ENCODE measurements around the gene CACNG6.
"Not testable (repeated sequence)": the region's sequence is repeated elsewhere in the genome, so short reads cannot be mapped to it uniquely, and the experiment has no call there.

Gene CACNG6

DNA sequence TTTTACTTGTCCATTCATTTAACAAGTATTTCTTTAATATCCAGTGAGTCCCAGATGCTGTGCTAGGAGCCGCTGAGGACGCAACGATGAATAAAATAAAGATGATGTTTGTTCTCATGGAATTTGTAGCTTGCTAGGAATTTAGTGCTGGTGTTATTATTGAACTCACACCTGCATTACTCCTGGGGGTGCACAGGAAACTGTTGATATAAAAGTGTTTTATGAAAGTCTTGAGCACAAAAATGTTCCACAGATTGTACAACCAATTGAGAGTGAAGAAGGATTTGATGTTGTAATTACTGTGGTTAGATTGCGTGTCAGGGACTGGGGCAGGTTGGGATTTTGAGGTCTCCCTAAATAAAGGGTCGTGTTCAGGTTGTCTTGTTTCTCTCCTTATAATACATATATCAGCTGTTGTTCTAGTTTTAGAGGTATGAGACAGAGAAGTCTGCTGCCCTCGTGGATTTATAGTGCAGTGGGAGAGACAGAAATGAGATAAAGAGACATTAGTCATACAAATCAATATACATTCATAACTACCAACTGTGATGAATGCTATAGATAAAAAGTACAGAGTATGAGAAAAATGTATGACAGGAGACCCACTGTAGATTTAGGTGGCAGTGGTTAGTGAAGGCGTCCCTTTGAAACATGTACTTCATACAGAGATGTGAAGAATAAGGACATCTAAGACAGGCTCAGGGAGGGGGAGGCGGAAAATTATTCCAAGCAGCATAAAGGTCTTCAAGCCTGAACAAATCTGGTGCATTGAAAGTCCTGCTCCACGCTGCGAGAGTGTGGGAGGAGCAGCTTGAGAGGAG lies 11.3 kb downstream of the CACNG6 start:
- DNase-seq (ENCODE audit: low spot score), result no peak

DNA sequence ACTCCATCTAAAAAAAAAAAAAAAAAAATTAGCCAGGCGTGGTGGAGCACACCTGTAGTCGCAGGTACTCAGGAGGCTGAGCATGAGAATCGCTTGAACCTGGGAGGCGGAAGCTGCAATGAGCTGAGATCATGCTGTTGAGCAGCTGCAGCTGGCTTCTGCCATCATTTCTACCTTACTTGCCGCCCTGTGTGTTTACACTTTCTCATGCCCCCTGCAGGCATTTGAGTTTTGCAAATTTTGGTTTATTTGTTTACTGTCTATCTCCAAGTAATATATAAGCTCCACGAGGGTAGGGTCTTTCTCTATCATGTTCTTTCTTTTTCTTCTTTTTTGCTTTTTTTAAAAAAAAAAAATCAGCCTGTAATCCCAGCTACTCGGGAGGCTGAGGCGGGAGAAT lies 18.0 kb downstream of the CACNG6 start:
- DNase-seq (ENCODE audit: low spot score), result no peak

DNA sequence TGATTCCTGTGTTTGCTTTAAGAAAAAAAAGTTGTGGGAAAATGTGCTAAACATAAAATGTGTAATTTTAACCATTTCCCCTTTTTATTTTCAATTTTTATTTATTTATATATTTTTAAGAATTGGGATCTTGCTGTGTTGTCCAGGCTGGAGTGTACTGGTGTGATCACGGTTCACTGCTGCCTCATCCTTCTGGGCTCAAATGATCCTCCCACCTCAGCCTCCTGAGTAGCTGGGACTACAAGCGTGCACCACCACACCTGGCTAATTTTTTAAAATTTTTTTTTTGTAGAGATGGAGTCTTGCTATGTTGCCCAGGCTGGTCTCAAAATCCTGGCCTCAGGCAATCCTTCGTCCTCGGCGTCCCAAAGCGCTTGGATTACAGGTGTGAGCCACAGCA lies 19.0 kb downstream of the CACNG6 start:
- no peak for DNase-seq (ENCODE audit: low spot score)

DNA sequence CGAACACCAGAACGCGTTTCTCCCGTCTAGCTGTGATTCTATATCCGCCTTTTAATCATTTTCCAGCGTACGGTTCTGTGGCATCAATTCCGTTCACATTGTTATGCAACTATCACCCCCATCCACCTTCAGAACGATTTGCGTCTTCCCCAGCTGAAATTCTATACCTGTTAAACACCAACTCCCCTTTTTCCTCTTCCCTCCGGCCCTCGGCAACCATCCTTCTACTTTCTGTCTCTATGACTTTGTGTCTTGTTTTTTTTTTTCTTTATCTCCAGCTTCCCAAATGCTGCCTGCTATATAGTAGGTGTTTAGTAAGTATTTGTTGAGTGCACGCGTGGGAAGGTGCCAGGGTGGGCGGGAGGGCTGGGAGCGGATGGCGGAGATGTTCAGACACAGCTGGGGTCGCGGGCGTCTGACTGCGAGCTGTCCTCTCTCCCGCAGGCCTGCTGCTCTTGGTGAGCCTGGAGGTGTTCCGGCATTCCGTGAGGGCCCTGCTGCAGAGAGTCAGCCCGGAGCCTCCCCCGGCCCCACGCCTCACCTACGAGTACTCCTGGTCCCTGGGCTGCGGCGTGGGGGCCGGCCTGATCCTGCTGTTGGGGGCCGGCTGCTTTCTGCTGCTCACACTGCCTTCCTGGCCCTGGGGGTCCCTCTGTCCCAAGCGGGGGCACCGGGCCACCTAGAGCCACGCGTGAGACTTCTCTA lies 20.2 kb downstream of the CACNG6 start:
- DNase-seq (ENCODE audit: low spot score), result no peak

DNA sequence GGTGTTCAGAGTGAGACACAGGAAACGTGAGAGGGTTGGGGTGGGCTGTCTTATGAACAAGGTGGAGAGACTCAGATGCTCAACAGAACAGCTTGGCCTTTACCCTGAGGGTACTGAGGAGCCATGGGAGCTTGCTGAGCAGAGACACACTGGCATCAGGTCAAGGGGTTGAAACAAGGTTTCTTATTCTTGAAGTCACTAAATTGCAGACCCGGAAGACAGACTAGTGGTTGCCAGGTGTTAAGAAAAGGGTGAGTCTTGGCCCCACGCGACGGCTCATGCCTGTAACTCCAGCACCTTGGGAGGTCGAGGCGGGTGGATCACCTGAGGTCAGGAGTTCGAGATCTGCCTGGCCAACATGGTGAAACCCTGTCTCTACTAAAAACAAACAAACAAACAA lies 22.4 kb downstream of the CACNG6 start:
- DNase-seq (ENCODE audit: low spot score), result no peak

DNA sequence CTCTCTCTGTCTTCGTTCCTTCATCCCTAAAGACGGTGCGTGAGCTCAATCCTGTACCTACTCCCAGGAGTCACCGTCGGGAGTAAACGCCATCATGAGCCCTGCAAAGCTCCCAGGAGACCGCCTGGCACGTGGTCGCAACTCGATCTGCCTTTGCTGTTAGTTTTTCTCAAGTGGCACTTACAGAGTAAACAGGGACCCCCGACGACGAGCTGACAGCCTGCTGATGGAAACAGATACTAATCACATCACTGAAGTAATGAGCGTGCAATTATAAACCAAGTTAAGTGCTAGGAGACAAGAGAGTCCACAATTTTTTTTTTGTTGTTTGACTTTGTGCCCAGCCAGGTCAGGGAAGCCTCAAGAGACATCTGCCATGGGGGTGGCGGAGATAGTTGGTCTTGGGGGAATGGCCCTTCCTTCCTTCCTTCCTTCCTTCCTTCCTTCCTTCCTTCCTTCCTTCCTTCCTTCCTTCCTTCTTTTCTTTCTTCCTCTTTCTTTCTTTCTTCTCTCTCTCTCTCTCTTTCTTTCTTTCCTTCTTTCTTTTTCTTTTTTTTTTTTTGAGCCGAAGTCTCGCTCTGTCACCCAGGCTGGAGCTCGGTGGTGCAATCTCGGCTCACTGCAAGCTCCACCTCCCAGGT lies 23.6 kb downstream of the CACNG6 start:
- DNase-seq (ENCODE audit: low spot score), result no peak

DNA sequence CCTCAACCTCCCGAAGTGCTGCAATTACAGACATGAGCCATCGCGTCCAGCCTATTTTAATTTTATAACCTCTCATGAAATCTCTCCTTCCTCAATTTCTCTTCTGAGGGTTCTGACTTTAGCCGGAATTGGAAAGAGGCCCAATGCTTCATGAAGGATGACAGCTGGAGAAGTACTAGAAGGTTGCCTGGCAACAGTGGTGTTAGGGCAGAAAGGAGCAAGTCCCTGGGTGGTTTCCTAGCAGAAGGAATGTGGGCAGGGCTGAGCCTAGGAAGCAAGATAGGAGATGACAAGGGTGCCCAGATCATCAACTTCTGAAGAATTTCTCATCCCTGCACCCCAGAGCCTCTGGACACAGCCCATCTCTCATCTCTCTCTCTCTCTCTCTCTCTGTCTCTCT lies 25.8 kb downstream of the CACNG6 start:
- no peak for DNase-seq (ENCODE audit: low spot score)

DNA sequence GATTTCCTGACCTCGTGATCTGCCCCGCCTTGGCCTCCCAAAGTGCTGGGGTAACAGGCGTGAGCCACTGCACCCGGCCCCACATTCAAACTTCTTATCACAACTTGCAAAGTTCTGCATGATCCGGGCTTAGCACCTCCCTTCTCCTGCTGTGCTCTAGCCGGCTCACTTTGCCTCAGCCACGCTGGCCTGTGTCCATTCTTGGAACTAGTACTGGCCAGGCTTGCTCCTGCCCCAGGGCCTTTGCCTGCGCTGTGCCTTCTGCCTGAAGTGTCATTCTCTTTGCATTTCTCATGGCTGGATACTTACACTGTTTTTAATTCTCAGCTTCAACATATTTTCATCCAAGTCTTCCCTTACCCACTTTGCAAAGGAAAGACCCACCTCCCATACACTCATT lies 29.9 kb downstream of the CACNG6 start:
- no peak for DNase-seq (ENCODE audit: low spot score)

DNA sequence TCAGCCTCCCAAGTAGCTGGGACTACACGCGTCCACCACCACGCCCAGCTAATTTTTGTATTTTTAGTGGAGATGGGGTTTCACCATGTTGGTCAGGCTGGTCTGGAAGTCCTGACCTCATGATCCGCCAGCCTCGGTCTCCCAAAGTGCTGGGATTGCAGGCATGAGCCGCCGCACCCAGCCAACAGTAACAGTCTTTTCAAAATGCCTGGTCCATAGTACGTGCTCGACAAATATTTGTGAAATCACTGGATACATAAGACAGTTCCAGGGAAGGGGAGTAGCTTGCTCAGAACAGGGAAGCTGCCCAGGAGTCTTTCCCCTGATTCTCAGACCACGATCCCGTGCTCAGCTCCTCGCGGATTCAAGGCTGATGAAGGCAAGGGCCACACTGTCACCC lies 30.5 kb downstream of the CACNG6 start:
- no peak for DNase-seq (ENCODE audit: low spot score)

DNA sequence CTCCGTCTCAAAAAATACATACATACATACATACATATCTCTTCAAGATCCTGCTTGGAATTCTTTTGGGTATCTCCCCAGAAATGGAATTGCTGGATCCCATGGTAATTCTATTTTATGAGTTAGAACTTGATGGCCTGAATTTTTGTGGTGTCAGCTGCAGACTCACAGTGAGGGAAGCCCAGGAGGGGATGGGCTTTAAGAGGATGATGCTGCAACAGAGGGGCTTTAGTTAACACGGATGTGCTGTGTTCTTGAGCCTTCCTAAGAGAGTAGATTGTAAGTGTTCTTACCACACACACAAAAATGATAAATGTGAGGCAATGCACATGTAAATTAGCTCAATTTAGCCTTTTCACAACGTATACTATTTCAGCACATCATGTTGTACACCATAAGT lies 31.8 kb downstream of the CACNG6 start:
- DNase-seq (ENCODE audit: low spot score), result no peak

DNA sequence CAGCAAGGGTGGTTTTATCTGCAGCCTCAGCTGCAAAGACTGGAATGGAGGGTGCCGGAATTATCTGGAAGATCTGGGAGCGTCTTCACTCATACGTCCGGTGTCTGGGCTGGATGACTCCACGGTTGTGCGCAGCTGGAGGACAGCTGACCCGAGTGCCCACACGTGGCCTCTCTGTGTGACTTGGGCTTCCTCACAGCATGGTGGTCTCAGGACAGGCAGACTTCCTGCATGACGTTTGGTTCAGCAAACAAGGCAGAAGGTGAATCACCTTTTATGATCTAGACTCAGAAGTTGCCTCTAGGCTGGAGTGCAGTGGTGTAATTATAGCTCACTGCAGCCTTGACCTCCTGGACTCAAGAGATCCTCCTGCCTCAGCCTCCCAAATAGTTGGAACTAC lies 33.2 kb downstream of the CACNG6 start:
- no peak for DNase-seq (ENCODE audit: low spot score)

DNA sequence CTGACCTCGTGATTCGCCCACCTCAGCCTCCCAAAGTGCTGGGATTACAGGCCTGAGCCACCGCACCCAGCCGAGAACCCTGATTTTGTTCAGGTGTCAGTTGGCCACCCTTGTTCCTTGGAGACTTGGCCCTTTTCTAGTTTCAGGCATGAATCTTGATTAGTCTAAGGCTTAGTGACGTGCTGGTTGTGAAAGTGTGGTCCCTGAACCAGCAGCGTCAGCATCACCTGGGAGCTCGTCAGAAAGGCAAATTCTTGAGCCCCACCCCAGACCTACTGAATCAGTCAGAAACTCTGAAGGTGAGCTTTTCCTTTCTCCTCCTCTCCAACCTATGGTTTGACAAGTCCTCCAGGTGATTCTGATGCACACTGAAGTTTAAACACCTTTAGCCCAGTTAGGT lies 35.2 kb downstream of the CACNG6 start:
- no peak for DNase-seq (ENCODE audit: low spot score)

DNA sequence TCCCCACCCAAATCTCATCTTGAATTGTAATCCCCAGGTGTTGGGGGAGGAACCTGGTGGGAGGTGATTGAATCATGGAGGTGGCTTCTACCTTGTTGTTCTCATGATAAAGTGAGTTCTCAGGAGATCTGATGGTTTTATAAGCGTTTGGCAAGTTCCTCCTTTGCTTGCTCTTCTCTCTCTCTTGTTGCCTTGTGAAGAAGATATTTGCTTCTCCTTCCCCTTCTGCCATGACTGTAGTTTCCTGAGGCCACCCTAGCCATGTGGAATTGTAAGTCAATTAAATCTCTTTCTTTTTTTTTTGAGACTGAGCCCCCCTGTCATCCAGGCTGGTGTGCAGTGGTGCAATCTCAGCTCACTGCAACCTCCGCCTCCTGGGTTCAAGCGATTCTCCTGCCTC lies 37.9 kb downstream of the CACNG6 start:
- no peak for DNase-seq (ENCODE audit: low spot score)

DNA sequence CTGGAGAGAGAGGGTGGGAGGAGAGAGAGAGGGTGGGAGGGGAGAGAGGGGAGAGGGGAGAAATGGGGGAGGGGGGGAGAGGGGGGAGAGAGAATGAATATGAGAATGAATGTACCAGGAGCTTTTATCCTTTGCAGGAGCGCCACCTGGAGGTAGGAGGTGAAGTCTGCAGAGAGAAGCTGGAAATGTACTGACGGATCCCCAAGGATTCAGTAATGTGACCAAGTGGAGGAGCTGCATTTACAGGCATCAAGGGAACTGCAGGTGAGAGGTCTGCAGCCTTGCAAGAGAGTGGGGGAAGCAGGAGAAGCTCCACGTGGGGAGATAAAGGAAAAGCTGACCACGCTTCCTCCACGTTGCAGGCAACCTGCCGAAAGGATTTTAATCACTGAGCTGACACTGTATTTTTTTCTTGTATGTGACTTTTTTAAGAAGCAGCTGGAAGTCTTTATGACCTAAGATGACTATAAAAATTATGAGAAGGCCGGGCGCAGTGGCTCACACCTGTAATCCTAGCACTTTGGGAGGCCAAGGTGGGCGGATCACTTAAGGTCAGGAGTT lies 38.6 kb downstream of the CACNG6 start:
- peak; percentile 67 for DNase-seq (ENCODE audit: low spot score)

DNA sequence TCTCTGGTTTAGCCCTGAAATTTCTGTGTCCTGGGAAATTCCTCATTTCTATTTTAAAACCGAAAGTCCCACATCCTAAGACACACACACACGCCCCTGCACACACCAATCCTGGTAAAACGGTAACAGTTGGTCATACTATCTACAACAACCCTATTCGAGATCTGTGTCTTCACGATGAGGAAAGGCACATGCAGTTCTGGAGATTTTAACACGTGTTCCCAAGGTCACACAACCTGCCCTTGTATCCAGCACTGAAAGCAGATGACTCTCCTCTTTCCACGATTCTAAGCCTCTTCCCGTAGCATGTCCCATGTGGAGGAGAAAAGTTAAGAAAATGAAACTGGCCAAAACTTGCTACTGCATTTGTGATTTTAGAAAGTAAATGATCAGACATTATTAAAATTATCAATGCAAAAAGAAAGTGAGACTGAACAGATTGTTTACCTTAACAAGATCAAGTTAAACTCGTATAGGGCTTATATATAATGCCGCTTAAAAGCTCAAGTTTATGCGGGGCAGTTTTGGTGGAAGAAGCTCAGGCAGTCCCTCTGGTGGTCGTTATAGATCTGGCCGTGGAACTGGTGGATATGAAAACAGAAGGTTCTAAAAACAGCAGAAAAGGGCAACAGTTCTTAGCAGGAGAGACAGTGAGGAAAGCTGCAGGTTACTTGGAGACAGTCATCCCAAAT lies 39.6 kb downstream of the CACNG6 start:
- no peak for DNase-seq (ENCODE audit: low spot score)

DNA sequence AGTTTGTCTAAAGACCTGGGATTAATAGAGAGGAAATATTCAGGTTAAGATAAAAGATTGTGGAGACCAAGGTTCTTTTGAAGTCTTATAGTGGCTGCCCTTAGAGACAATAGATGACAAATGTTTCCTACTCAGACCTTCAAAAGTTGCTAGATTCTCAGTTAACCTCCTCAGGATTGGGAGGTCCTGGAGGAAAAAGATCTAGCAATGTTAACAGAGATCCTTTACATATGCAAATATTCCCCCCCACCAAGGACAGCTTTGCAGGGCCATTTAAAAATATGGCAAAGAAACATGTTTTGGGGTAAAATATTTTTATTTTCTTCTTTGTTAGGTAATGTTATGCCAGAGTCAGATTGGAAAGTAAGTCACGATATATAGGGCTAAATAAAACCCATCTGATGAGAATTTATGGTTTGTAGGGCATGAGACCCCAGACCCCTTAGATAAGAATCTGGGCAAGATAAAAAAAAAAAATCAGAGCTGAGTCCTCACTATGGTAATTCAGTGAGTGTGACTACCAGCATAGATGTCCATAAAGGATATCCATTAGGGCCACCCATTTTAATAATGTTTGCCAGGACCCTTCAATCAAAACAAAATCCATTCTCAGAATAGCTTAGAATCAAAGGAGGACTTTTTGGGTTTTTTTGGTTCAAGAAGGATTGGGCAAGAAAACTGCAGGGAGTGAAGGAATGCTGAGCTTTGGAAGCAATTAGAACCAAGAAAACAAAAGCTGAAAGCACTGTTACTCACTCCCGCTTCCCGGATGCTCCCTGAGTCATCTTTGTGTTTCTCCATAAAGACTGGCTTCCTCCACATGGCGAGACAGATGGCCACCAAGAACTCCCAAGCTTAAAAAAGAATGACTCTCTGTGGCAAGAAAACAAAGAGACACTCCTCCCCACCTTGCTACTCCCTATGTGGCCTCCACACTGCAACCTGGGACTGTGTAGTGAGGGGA lies 44.1 kb downstream of the CACNG6 start:
- no peak for DNase-seq (ENCODE audit: low spot score)

DNA sequence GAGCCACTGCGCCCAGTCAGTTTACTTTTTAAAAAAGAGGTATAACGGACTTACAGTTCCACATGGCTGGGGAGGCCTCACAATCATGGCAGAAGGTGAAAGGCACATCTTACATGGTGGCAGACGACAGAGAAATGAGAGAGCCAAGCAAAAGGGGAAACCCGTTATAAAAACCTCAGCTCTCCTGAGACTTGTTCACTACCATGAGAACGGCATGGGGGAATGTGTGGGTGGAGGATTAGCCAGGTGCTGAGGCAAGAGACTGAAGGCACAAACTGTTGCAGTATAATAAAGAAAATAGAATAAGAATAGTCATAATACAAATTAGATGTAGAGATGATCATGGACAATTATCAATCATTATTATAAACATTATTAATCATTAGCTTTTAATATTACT lies 45.1 kb downstream of the CACNG6 start:
- not testable (repeated sequence) for DNase-seq (ENCODE audit: low spot score)

DNA sequence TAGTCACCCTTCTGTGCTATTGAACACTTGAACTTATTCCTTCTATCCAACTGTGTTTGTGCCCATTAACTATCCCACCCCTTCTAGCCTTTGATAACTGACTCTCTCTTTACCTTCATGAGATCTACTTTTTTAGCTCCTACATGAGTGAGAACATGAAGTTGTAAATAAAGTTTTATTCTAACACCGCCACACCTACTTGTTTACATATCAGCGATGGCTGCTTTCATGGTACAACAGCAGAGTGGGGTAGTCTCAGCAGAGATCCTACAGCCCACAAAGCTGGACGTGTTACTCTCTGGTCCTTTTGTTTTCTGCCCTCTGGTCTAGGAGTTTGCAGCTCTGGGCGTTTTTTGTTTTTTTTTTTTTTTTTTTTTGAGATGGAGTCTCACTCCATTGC lies 48.6 kb downstream of the CACNG6 start:
- no peak for DNase-seq (ENCODE audit: low spot score)

DNA sequence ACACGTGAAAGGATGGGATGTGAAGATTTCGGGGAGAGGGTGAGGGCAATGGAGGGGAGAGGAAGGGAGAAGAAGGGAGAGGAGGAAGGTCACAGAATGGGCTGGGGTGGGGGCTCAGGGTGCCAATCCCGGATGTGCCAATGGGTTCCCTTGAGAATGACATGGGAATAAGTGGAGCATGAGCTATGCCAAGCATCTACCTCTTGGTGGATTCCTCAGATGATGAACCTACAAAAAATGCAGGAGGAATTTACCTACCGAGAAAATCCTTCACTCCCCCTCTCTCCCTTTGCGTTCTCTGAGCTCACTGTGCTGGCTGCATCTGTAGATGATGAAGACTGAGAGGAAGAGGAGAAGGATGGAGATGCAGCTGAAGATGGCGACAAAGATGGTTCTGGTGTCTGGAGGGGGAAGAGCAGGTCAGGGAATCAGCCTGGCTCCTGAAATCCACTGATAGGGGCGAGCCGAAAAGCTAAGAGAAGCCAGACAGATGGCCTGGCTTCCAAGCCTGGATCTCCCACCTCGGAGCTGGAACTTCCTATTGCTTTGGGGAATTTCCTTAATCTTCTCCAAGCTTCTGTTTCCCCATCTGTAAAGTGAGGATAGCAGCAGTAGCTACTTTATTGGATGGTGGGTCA lies 50.7 kb downstream of the CACNG6 start:
- no peak for DNase-seq (ENCODE audit: low spot score)

DNA sequence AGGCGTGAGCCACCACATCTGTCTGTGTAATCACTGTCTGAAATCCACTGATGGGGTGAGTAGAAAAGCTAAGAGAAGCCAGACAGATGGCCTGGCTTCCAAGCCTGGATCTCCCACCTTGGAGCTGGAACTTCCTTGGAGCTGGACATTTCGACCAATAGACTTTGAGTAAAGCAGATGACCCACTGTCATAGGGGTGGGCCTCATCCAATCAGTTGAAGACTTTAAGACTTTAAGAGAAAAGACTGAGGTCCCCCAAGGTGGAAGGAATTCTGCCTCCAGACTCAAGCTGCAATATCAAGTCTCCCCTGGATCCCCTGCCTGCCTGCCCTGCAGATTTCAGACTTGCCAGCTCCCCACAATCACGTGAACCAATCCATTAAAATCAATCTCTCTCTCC lies 51.6 kb downstream of the CACNG6 start:
- DNase-seq (ENCODE audit: low spot score), result no peak

DNA sequence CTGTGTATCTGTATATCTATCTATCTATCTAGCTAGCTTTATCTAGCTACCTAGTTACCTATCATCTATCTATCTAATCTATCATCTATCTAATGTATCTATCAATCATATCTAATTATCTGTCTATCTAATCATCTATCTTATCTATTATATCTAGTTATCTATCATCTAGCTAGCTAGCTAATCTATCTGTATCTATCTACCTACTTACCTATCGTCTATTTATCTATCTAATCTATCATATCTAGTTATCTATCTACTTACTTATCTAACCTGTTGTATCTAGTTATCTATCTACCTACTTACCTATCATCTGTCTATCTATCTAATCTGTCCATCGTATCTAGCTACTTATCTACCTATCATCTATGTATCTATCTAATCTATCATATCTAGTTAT lies 54.3 kb downstream of the CACNG6 start:
- no peak for DNase-seq (ENCODE audit: low spot score)
